ENCODE measurements around the gene PRC1. TPM values are rescaled to one million over a fixed set of nuclear protein-coding genes. Genes with fewer than 3 reads are reported as not detected.

PRC1 gene
- total RNA-seq, 1 experiment from 2014 or later: 361 TPM

DNA sequence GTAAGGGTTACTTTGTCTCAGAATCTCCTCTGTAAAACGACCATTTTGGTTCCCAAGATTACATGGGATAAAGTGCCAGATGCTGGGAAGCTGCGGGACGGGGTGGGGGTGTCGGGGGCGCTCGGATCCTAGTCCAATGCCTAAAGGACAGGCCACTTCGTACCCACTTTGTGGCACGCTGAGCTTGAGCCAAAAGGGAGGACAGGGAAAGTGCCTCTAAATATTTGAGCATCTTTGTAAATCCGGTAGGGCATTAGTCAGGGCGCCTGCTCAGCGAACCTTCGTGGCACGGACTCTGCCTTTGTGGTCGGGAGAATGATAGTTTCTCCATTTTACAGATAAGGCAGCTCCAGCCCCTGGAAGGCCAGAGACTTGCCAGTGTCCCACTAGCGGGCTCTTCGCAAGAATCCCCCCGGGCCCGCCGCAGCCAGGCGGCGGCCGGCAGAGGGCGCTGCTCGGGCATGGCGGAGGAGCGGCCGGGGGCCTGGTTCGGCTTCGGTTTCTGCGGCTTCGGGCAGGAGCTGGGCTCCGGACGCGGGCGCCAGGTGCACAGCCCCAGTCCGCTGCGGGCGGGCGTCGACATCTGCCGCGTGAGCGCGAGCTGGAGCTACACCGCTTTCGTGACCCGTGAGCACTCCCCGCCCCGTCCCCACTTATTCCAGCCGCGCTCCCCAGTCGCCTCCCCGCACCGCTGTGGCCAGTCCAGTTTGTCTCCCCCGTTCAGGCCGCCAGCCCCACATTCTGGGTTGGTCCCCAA lies 37.9 kb downstream of the PRC1 start:
- DNase-seq (ENCODE audit: low read depth): peak; percentile 63

GRCh38 chr15:90955624-90956273 lies 38.6 kb downstream of the PRC1 start:
- peak; percentile 35 for DNase-seq (ENCODE audit: low read depth)

- DNase-seq (ENCODE audit: low read depth): peak; percentile 93
These were observed 39.4 kb downstream of the PRC1 start, which contains the start of gene RCCD1 for GRCh38 chr15:90954712-90955623. Gene RCCD1 (plus strand): TSS chr15:90954884. CDS start chr15:90956735, 1,851 bp downstream.

- DNase-seq (ENCODE audit: low read depth): no peak
These were observed 40.2 kb downstream of the PRC1 start for GRCh38 chr15:90953947-90954711.

DNA sequence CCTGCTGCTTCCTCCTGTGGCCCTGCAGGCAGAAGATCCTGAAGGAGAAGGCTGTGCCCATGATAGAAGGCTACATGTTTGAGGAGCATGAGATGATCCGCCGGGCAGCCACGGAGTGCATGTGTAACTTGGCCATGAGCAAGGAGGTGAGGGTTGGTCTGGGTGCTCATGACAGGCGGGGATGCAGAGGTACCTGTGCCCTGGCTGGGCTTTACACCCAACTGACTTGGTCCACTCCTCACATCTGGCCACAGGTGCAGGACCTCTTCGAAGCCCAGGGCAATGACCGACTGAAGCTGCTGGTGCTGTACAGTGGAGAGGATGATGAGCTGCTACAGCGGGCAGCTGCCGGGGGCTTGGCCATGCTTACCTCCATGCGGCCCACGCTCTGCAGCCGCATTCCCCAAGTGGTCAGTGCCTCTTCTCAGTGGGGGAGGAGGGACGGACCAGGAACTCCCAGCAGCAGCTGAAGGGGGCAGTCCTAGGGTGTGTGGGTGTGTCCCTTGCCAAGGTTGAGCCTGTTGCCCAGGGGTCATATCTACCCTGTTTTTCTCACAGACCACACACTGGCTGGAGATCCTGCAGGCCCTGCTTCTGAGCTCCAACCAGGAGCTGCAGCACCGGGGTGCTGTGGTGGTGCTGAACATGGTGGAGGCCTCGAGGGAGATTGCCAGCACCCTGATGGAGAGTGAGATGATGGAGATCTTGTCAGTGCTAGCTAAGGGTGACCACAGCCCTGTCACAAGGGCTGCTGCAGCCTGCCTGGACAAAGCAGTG lies 41.2 kb downstream of the PRC1 start:
- DNase-seq (ENCODE audit: low read depth): no peak

DNA sequence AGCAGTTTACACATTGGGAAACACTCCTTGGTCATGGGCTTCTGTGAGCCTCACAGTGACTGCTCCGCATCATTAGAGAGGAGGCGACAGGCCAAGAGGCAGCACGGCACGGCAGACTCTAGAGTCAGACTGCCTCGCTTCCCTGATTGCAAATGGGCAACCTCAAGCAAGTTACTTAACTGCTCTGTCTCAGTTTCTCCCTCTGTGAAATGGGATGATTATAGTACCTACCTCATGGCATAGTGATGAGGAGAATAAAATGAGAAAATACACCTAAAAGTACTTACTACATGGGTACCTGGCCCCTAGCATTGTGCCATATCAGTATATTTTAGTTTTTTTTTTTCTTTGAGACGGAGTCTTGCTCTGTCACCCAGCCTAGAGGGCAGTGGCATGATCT lies 43.7 kb downstream of the PRC1 start:
- no peak for DNase-seq (ENCODE audit: low read depth)

DNA sequence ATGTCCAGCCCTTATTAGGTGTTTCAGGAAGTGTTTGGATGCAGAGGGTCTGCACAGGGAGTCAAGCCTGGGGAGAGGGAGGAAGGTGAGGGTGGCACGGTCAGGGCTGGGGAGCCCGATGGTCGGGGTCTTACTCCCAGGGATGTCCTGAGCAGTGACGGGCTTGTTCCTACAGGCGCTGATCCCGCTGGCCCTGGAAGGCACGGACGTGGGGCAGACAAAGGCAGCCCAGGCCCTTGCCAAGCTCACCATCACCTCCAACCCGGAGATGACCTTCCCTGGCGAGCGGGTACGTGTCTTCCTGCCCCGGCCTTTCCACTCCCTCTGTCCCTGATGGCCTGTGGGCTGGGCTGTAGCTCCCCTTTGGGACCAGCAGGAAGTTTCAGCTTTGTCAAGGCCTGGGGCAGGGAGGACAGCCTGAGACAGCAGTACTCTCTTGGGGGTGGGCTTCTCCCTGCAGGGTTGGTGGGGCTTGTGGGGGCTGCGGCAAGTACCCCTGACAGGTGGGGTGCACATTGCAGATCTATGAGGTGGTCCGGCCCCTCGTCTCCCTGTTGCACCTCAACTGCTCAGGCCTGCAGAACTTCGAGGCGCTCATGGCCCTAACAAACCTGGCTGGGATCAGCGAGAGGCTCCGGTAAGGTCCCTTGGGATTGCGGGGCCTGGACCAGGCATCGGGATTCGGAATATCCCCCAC lies 44.2 kb downstream of the PRC1 start:
- DNase-seq (ENCODE audit: low read depth): no peak

DNA sequence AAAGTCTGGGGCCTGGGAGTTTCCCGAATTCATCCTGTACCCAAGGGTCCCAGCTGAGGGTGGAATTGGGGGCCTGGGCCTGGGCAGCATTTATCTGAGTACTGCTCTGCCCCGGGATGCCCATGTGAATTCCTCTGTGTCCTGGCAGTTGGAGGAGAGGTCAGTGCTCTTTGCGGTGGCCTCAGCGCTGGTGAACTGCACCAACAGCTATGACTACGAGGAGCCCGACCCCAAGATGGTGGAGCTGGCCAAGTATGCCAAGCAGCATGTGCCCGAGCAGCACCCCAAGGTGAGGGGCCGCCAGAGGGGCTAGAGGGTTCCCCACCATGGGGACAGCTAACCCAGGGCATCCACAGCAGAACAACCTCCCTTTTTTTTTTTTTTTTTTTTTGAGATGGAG lies 45.8 kb downstream of the PRC1 start:
- no peak for DNase-seq (ENCODE audit: low read depth)

GRCh38 chr15:90947577-90948357 lies 46.6 kb downstream of the PRC1 start:
- no peak for DNase-seq (ENCODE audit: low read depth)

DNA sequence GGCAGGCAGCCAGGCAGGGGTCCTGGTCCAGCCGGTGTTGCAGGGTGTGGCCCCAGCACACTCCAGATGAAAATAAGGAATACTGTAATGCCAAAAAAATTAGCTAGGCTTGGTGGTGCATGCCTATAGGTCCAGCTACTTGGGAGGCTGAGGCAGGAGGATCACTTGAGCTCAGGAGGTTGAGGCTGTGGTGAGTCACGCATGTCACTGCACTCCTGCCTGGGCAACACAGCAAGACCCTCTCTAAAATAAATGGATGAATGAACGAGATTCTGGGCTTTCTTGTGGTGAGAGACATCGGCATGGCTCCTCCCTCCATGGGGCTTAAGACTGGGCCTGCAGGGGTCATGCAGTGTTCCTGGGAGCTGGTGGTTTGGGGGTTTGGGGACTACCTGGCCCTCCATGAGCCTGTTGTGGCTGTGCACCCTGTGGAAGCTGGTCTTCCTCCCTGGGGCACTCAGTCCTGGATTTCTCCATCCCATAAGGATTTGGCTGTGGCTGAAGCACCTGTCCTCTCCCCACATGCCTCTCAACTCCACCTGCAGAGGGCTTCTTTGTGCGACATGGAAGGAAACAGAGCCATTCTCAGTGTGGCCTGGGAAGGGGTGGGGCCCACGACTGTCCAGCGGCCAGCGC lies 47.3 kb downstream of the PRC1 start:
- DNase-seq (ENCODE audit: low read depth): no peak

GRCh38 chr15:90946538-90946937 lies 47.8 kb downstream of the PRC1 start:
- DNase-seq (ENCODE audit: low read depth): no peak

- no peak for DNase-seq (ENCODE audit: low read depth)
These were observed 49.2 kb downstream of the PRC1 start for GRCh38 chr15:90945091-90945490.

GRCh38 chr15:90942354-90943120 lies 51.8 kb downstream of the PRC1 start:
- no peak for DNase-seq (ENCODE audit: low read depth)

- no peak for DNase-seq (ENCODE audit: low read depth)
These were observed 53.3 kb downstream of the PRC1 start for GRCh38 chr15:90941038-90941437.

- no peak for DNase-seq (ENCODE audit: low read depth)
These were observed 54.6 kb downstream of the PRC1 start for GRCh38 chr15:90939756-90940155.

- no peak for DNase-seq (ENCODE audit: low read depth)
These were observed 56.1 kb downstream of the PRC1 start for GRCh38 chr15:90938261-90938660.

GRCh38 chr15:90936823-90937222 lies 57.5 kb downstream of the PRC1 start:
- no peak for DNase-seq (ENCODE audit: low read depth)

All from LHCN-M2 (cell line).